ENCODE data around the gene HERC3.
"Not testable (repeated sequence)": the region's sequence is repeated elsewhere in the genome, so short reads cannot be mapped to it uniquely, and the experiment has no call there.

Gene HERC3

GRCh38 chr4:88609387-88609786 is 17.1 kb downstream of the HERC3 start:
- DNase-seq (ENCODE audit: low read depth), result no peak

GRCh38 chr4:88609794-88610193 is 17.5 kb downstream of the HERC3 start:
- DNase-seq (ENCODE audit: low read depth), result not testable (repeated sequence)

- DNase-seq (ENCODE audit: low read depth), result no peak
Measured at GRCh38 chr4:88610771-88611170, 18.5 kb downstream of the HERC3 start.

- DNase-seq (ENCODE audit: low read depth), result no peak
Measured at GRCh38 chr4:88613417-88613875, 21.2 kb downstream of the HERC3 start.

- no peak for DNase-seq (ENCODE audit: low read depth)
Measured at GRCh38 chr4:88614058-88614457, 21.8 kb downstream of the HERC3 start.

- DNase-seq (ENCODE audit: low read depth), result no peak
Measured at GRCh38 chr4:88616275-88617150, 24.2 kb downstream of the HERC3 start.

- no peak for DNase-seq (ENCODE audit: low read depth)
Measured at GRCh38 chr4:88618782-88619485, 26.7 kb downstream of the HERC3 start.

GRCh38 chr4:88619971-88620370 is 27.7 kb downstream of the HERC3 start:
- no peak for DNase-seq (ENCODE audit: low read depth)

GRCh38 chr4:88621763-88622327 is 29.6 kb downstream of the HERC3 start:
- DNase-seq (ENCODE audit: low read depth), result no peak

GRCh38 chr4:88623097-88623496 is 30.8 kb downstream of the HERC3 start:
- no peak for DNase-seq (ENCODE audit: low read depth)

- DNase-seq (ENCODE audit: low read depth), result no peak
Measured at GRCh38 chr4:88628746-88629145, 36.5 kb downstream of the HERC3 start.

- DNase-seq (ENCODE audit: low read depth), result no peak
Measured at GRCh38 chr4:88629826-88630225, 37.5 kb downstream of the HERC3 start.

GRCh38 chr4:88630756-88631155 is 38.5 kb downstream of the HERC3 start:
- no peak for DNase-seq (ENCODE audit: low read depth)

GRCh38 chr4:88643932-88644331 is 51.7 kb downstream of the HERC3 start:
- DNase-seq (ENCODE audit: low read depth), result no peak

GRCh38 chr4:88645994-88646393 is 53.7 kb downstream of the HERC3 start:
- no peak for DNase-seq (ENCODE audit: low read depth)

GRCh38 chr4:88646528-88647280 is 54.4 kb downstream of the HERC3 start:
- DNase-seq (ENCODE audit: low read depth), result no peak

- no peak for DNase-seq (ENCODE audit: low read depth)
Measured at GRCh38 chr4:88649716-88650115, 57.4 kb downstream of the HERC3 start.

- no peak for DNase-seq (ENCODE audit: low read depth)
Measured at GRCh38 chr4:88653371-88653946, 61.2 kb downstream of the HERC3 start.

GRCh38 chr4:88655226-88655625 is 62.9 kb downstream of the HERC3 start:
- DNase-seq (ENCODE audit: low read depth), result no peak

- no peak for DNase-seq (ENCODE audit: low read depth)
Measured at GRCh38 chr4:88659055-88659889, 67.0 kb downstream of the HERC3 start.

- no peak for DNase-seq (ENCODE audit: low read depth)
Measured at GRCh38 chr4:88659890-88660208, 67.6 kb downstream of the HERC3 start.

Measured in activated T-cell treated with anti-CD3 and anti-CD28 coated beads for 48 hours (primary cell).